Activated CD8-positive, alpha-beta memory T cell treated with anti-CD3 and anti-CD28 coated beads, Interleukin-2, amount 50 U/mL, for 4 hours (primary cell): ENCODE results near the gene RPL5.
"Not testable (repeated sequence)": the region's sequence is repeated elsewhere in the genome, so short reads cannot be mapped to it uniquely, and the experiment has no call there.

Source experiments
- DNase-seq: peaks from one replicate; pipeline ENCODE4 v3.0.0-alpha.2; 2020

The RPL5 gene

GRCh38 chr1:92831762-92832536 is at the start of gene RPL5:
TSS of gene RPL5 (plus strand) at chr1:92832040. CDS start at chr1:92832115, 75 bp downstream.
- peak; percentile 96 for DNase-seq

GRCh38 chr1:92783550-92783949 is 48.3 kb upstream of the RPL5 start:
- DNase-seq = not testable (repeated sequence)

GRCh38 chr1:92784021-92784638 is 47.7 kb upstream of the RPL5 start:
- peak; percentile 14 for DNase-seq

- DNase-seq = peak; percentile 50
These were observed 47.0 kb upstream of the RPL5 start, which contains the start of gene EVI5 for GRCh38 chr1:92784639-92785500. TSS of gene EVI5 (minus strand) at chr1:92785108. CDS start at chr1:92736546, 48,562 bp downstream.

GRCh38 chr1:92786111-92786901 is 45.5 kb upstream of the RPL5 start:
- DNase-seq = no peak

- no peak for DNase-seq
These were observed 41.8 kb upstream of the RPL5 start for GRCh38 chr1:92790081-92790480.

- no peak for DNase-seq
These were observed 41.0 kb upstream of the RPL5 start for GRCh38 chr1:92790867-92791266.

- DNase-seq = no peak
These were observed 40.3 kb upstream of the RPL5 start for GRCh38 chr1:92791487-92792066.

- no peak for DNase-seq
These were observed 39.5 kb upstream of the RPL5 start for GRCh38 chr1:92792340-92792782.

- DNase-seq = no peak
These were observed 36.7 kb upstream of the RPL5 start for GRCh38 chr1:92795166-92795565.

- no peak for DNase-seq
These were observed 34.5 kb upstream of the RPL5 start for GRCh38 chr1:92797297-92797696.

GRCh38 chr1:92797961-92798360 is 33.9 kb upstream of the RPL5 start:
- DNase-seq = no peak

- no peak for DNase-seq
These were observed 28.5 kb upstream of the RPL5 start for GRCh38 chr1:92803140-92803887.

- no peak for DNase-seq
These were observed 27.1 kb upstream of the RPL5 start for GRCh38 chr1:92804721-92805201.

- DNase-seq = no peak
These were observed 26.6 kb upstream of the RPL5 start for GRCh38 chr1:92805216-92805615.

- DNase-seq = no peak
These were observed 23.5 kb upstream of the RPL5 start for GRCh38 chr1:92808381-92808780.

GRCh38 chr1:92816732-92817131 is 15.1 kb upstream of the RPL5 start:
- DNase-seq = no peak

GRCh38 chr1:92817137-92817697 is 14.6 kb upstream of the RPL5 start:
- no peak for DNase-seq

GRCh38 chr1:92817986-92818764 is 13.7 kb upstream of the RPL5 start:
- peak; percentile 19 for DNase-seq

- DNase-seq = no peak
These were observed 11.8 kb upstream of the RPL5 start for GRCh38 chr1:92820024-92820423.
